Epithelial cell of proximal tubule (primary cell): ENCODE results near the gene NREP. TPM values are rescaled to one million over a fixed set of nuclear protein-coding genes. Genes with fewer than 3 reads are reported as not detected.

Experiments
- DNase-seq: peaks from one replicate; pipeline ENCODE4 v3.0.0-alpha.2; 2011; ENCODE audit warnings: low read depth
- H3K4me3 ChIP-seq: 2 replicates; pipeline ENCODE4 v1.5.1; 2011; ENCODE audit warnings: low read depth, mild to moderate bottlenecking, low read length
- CTCF ChIP-seq: conservative IDR thresholded peaks from 2 replicates; pipeline ENCODE4 v1.5.1; 2012; ENCODE audit warnings: low read depth, mild to moderate bottlenecking, low read length
- total RNA-seq: library from RNA; depleted of rRNA; stranded (reverse); fragments of >200 nt; gene quantifications from 2 replicates; pipeline ENCODE4 v1.2.3, GENCODE V29; 2015

The NREP gene
- total RNA-seq, 1 donor from 2014 or later, result 58.6 TPM

- DNase-seq, result no peak
- no peak for TF ChIP-seq CTCF
- peak overlapping the region; percentile 31 for H3K4me3 ChIP-seq
Measured at GRCh38 chr5:111742177-111742994, 14.6 kb downstream of the NREP start.

GRCh38 chr5:111741278-111741677 lies 15.7 kb downstream of the NREP start:
- DNase-seq, result no peak
- H3K4me3 ChIP-seq, result no peak overlapping the region

GRCh38 chr5:111739416-111739815 lies 17.6 kb downstream of the NREP start:
- no peak overlapping the region for H3K4me3 ChIP-seq
- no peak for TF ChIP-seq CTCF
- DNase-seq, result no peak

More at GRCh38 chr5:111741278-111741677, 15.7 kb downstream of the NREP start:
- TF ChIP-seq CTCF, result no peak

- H3K4me3 ChIP-seq, result no peak overlapping the region
- TF ChIP-seq CTCF, result no peak
- no peak for DNase-seq
Measured at GRCh38 chr5:111738118-111738517, 18.9 kb downstream of the NREP start.

- H3K4me3 ChIP-seq, result no peak overlapping the region
- TF ChIP-seq CTCF, result no peak
- DNase-seq, result no peak
Measured at GRCh38 chr5:111737716-111738115, 19.3 kb downstream of the NREP start.

- no peak for DNase-seq
- TF ChIP-seq CTCF, result no peak
- H3K4me3 ChIP-seq, result no peak overlapping the region
Measured at GRCh38 chr5:111735583-111736270, 21.3 kb downstream of the NREP start.
